IMR-90 (cell line): ENCODE data around the gene CTNNA2.

ENCODE experiments used
- BHLHE40 ChIP-seq: fragments of 150-350 bp; IDR thresholded peaks from 2 replicates; pipeline ENCODE4 v1.6.1; 2016; ENCODE audit warnings: mild to moderate bottlenecking, low read depth, low read length
- CTCF ChIP-seq: conservative IDR thresholded peaks from 2 replicates; pipeline ENCODE4 v1.5.1; 2012; ENCODE audit warnings: mild to moderate bottlenecking, low read depth, low read length, improper control_type of control experiment
- POLR2A ChIP-seq: IDR thresholded peaks from 2 replicates; pipeline ENCODE4 v1.6.1; 2012; ENCODE audit warnings: mild to moderate bottlenecking, low read depth, low read length

- TF ChIP-seq BHLHE40 (no peak), CTCF (no peak), POLR2A (no peak)
These were observed 527.4 kb downstream of the CTNNA2 start for GRCh38 chr2:80040226-80040625.
